K562 (cell line): ENCODE data around the gene TRPC3. TPM values are rescaled to one million over a fixed set of nuclear protein-coding genes. Genes with fewer than 3 reads are reported as not detected.

Experiments
- ATAC-seq: fragments of 200-7000 bp; cut with Tn5 transposase; 3 replicates; pipeline ENCODE4 v1.9.1; 2020; ENCODE audit warnings: moderate library complexity
- BruUV-seq: library from RNA; stranded (reverse); fragments of 400-500 nt; replicated peaks from 2 replicates; lab custom pipeline; 2021; lab: Mats Ljungman, UMichigan
- CTCF ChIA-PET: fragments of 300-600 bp; formaldehyde crosslinking; extraction: SDS; loops from one replicate; lab custom pipeline; 2021; ENCODE audit warnings: low intra/inter-chr PET ratio; lab: Yijun Ruan, JAX
- POLR2A ChIA-PET: fragments of 300-600, 350-650 bp; sonication (Branson Sonifier 250); formaldehyde crosslinking; extraction: SDS; loops from one replicate; lab custom pipeline; 2021; ENCODE audit warnings: antibody characterized with exemption, inconsistent platforms; lab: Yijun Ruan, JAX
- DNase-seq, 4 experiments: peaks; one replicate each; pipeline versions ENCODE4 v3.0.0 to v3.0.0-alpha.2; 2011 to 2018; ENCODE audit warnings: low spot score in 3 of 4, mixed read lengths in 3 of 4; ENCODE audit errors: extremely low read depth in 1 of 4
- FAIRE-seq: peaks from 2 replicates; lab custom pipeline; 2011; peaks lifted over from hg19 to GRCh38; lab: Jason Lieb, UNC
- H2AFZ ChIP-seq: 2 replicates; pipeline ENCODE4 v1.6.0; 2011; ENCODE audit warnings: low read depth, low read length, control low read depth, inconsistent platforms
- H3K27ac ChIP-seq: fragments of 200-600 bp; 3 replicates; pipeline ENCODE4 v1.8.0; 2011; ENCODE audit warnings: low read depth, mild to moderate bottlenecking, control low read depth, inconsistent platforms, low read length, moderate library complexity, mixed read lengths; ENCODE audit errors: extremely low read depth
- H3K27me3 ChIP-seq, 2 experiments: fragments of 300-600 bp in 1 of 2; 2 replicates in 1 of 2; 3 replicates in 1 of 2; pipeline versions ENCODE4 v1.6.0 to v1.8.0; 2011; ENCODE audit warnings: inconsistent platforms in 2 of 2, low read length in 2 of 2, mild to moderate bottlenecking in 1 of 2, mixed read lengths in 1 of 2, moderate library complexity in 1 of 2; ENCODE audit not compliant: control insufficient read depth in 2 of 2, insufficient read depth in 2 of 2
- H3K36me3 ChIP-seq: fragments of 300-600 bp; 3 replicates; pipeline ENCODE4 v1.8.0; 2011; ENCODE audit warnings: mild to moderate bottlenecking, low read length, inconsistent platforms; ENCODE audit not compliant: control insufficient read depth, insufficient read depth
- H3K4me1 ChIP-seq, 2 experiments: fragments of 200-600 bp in 1 of 2; replicated peaks in 1 of 2; 2 replicates in 1 of 2; 3 replicates in 1 of 2; pipeline versions ENCODE4 v1.5.1 to v1.8.0; 2011; ENCODE audit warnings: inconsistent platforms in 2 of 2, low read length in 2 of 2, mild to moderate bottlenecking in 1 of 2, mixed read lengths in 1 of 2, moderate library complexity in 1 of 2; ENCODE audit not compliant: control insufficient read depth in 2 of 2, insufficient read depth in 2 of 2
- H3K4me2 ChIP-seq: 2 replicates; pipeline ENCODE4 v1.6.1; 2011; ENCODE audit warnings: low read length, control low read depth, inconsistent platforms, mixed read lengths; ENCODE audit not compliant: insufficient read depth
- H3K4me3 ChIP-seq: fragments of 200-600 bp; sonication (generic), shearing (Covaris generic); 2 replicates; pipeline ENCODE4 v1.5.1; 2016; ENCODE audit warnings: control low read depth, inconsistent platforms
- H3K79me2 ChIP-seq: fragments of 200-600 bp; 3 replicates; pipeline ENCODE4 v1.8.0; 2011; ENCODE audit warnings: low read length, inconsistent platforms; ENCODE audit not compliant: control insufficient read depth, insufficient read depth
- H3K9ac ChIP-seq, 2 experiments: 2 replicates each; pipeline versions ENCODE4 v1.6.0 to v1.6.1; 2011; ENCODE audit warnings: low read depth in 2 of 2, low read length in 2 of 2, control low read depth in 1 of 2, inconsistent platforms in 1 of 2, mild to moderate bottlenecking in 1 of 2, mixed read lengths in 1 of 2; ENCODE audit not compliant: insufficient read depth in 1 of 2
- H3K9me1 ChIP-seq: one replicate; pipeline ENCODE4 v1.6.0; 2011; ENCODE audit warnings: inconsistent platforms, mild to moderate bottlenecking, low read length, moderate library complexity; ENCODE audit not compliant: control insufficient read depth, insufficient read depth
- H3K9me3 ChIP-seq: replicated peaks from 2 replicates; pipeline ENCODE4 v1.5.1; 2011; ENCODE audit warnings: low read depth, low read length, inconsistent platforms; ENCODE audit not compliant: control insufficient read depth, insufficient read depth
- H4K20me1 ChIP-seq: replicated peaks from 2 replicates; pipeline ENCODE4 v1.6.1; 2011; ENCODE audit warnings: low read length, inconsistent platforms, mixed read lengths; ENCODE audit not compliant: control insufficient read depth, insufficient read depth
- ATF3 ChIP-seq, 2 experiments: fragments of 450-650 bp in 1 of 2; sonication (generic) in 1 of 2; formaldehyde crosslinking in 1 of 2; IDR thresholded peaks in 1 of 2; conservative IDR thresholded peaks in 1 of 2; 2 replicates each; pipeline versions ENCODE4 v1.6.1 to v1.8.1; 2016 to 2023; ENCODE audit warnings: mild to moderate bottlenecking in 2 of 2, moderate library complexity in 2 of 2, inconsistent platforms in 1 of 2, missing genetic modification reagents in 1 of 2
- E2F6 ChIP-seq, 2 experiments: IDR thresholded peaks; 2 replicates each; pipeline ENCODE4 v1.6.1; 2011; ENCODE audit warnings: borderline replicate concordance in 1 of 2, control low read depth in 1 of 2, low read depth in 1 of 2, low read length in 1 of 2, mild to moderate bottlenecking in 1 of 2, mixed read lengths in 1 of 2, moderate library complexity in 1 of 2; ENCODE audit not compliant: insufficient read depth in 1 of 2, insufficient read length in 1 of 2, poor library complexity in 1 of 2, severe bottlenecking in 1 of 2; ENCODE audit errors: extremely low read depth in 1 of 2
- FOXK2 ChIP-seq, 2 experiments: fragments of 450-650 bp; IDR thresholded peaks in 1 of 2; conservative IDR thresholded peaks in 1 of 2; 2 replicates each; pipeline ENCODE4 v1.6.1; 2016; ENCODE audit warnings: low read depth in 2 of 2, mild to moderate bottlenecking in 1 of 2
- GATA2 ChIP-seq: sonication (generic); formaldehyde crosslinking; IDR thresholded peaks from 2 replicates; pipeline ENCODE4 v1.4.0; 2020; ENCODE audit warnings: mild to moderate bottlenecking, missing genetic modification reagents
- IRF9 ChIP-seq: fragments of 450-650 bp; IDR thresholded peaks from 2 replicates; pipeline ENCODE4 v1.6.1; 2016; ENCODE audit warnings: missing biosample characterization, missing genetic modification characterization
- MIER1 ChIP-seq: fragments of 450-650 bp; IDR thresholded peaks from 2 replicates; pipeline ENCODE4 v1.6.1; 2016; ENCODE audit warnings: antibody characterized with exemption, mild to moderate bottlenecking, low read depth
- REST ChIP-seq, 2 experiments: fragments of 450-650 bp; formaldehyde crosslinking in 1 of 2; IDR thresholded peaks; 2 replicates each; pipeline versions ENCODE4 v1.4.0 to v1.6.1; 2014 to 2020; ENCODE audit warnings: mild to moderate bottlenecking in 2 of 2, borderline replicate concordance in 1 of 2, low read depth in 1 of 2
- ZNF165 ChIP-seq: fragments of 250-450 bp; sonication (Bioruptor Pico); IDR thresholded peaks from 2 replicates; pipeline ENCODE4 v1.4.0; 2020; ENCODE audit warnings: borderline replicate concordance
- ZNF780A ChIP-seq: fragments of 250-450 bp; sonication (Bioruptor Pico); IDR thresholded peaks from 2 replicates; pipeline ENCODE4 v1.5.0; 2021; ENCODE audit warnings: mild to moderate bottlenecking
- ZNF79 ChIP-seq: fragments of 250-450 bp; sonication (Bioruptor Pico); IDR thresholded peaks from 2 replicates; pipeline ENCODE4 v1.4.0; 2020; ENCODE audit warnings: low read depth, mild to moderate bottlenecking, moderate library complexity
- WGBS: fragments of 100-300 bp; shearing (Covaris generic); methylation state at CpG from one replicate; pipeline ENCODE4 v1.1.6; 2016; ENCODE audit warnings: low coverage, mixed read lengths; ENCODE audit not compliant: insufficient coverage; ENCODE audit errors: missing lambda C conversion rate; 5-methylcytosine and 5-hydroxymethylcytosine counted together
- in situ Hi-C: fragments of 300-500 bp; cut with MboI; formaldehyde crosslinking; loops from 4 replicates; pipeline ENCODE4 v1.15.0; 2018; ENCODE audit warnings: inconsistent platforms, mixed read lengths
- intact Hi-C: fragments of 100-400 bp; cut with micrococcal nuclease; formaldehyde crosslinking; loops from 2 replicates; pipeline ENCODE4 v1.14.2; 2022
- polyA plus RNA-seq, 8 experiments: library from polyadenylated mRNA; depleted of rRNA in 4 of 8; stranded (reverse) in 5 of 8; unstranded in 3 of 8; fragments of >200 nt; fragmentation: Nextera tagmentation in 2 of 8; fragmentation: Illumina TruSeq in 1 of 8; extraction: Ambion mirVana in 2 of 8; extraction: Trizol in 1 of 8; gene quantifications; 2 replicates each; pipeline versions ENCODE4 v1.2.1 to v1.2.3, GENCODE V29; 2011 to 2014; ENCODE audit warnings: inconsistent platforms in 1 of 8, missing spikeins in 1 of 8
- total RNA-seq, 7 experiments: library from RNA; depleted of rRNA in 6 of 7; stranded (reverse); fragments of >200 nt in 6 of 7; fragmentation: Illumina TruSeq in 2 of 7; extraction: Trizol in 2 of 7; gene quantifications; 2 replicates each; pipeline versions ENCODE4 v1.2.1 to v1.2.3, GENCODE V29; 2011 to 2021; ENCODE audit warnings: low replicate concordance in 1 of 7

TRPC3 gene
- total and polyA plus RNA-seq, 9 of the 15 experiments (the other 6 are each of a cell fraction or from before 2014, with no cell fraction given): 0.01 to 0.27 (median 0.11) TPM

- Histone ChIP-seq H2AFZ (no peak overlapping the region), H3K4me3 (no peak overlapping the region), H3K36me3 (no peaks in the 10 kb centered on the region), H3K9me3 (no peaks in the 10 kb centered on the region), H3K9me1 (no peaks in the 10 kb centered on the region), H3K9ac (no peak overlapping the region), H3K79me2 (no peaks in the 10 kb centered on the region), H4K20me1 (no peaks in the 10 kb centered on the region), H3K27ac (no peak overlapping the region), H3K27me3 (peaks cover 0 to 4% of the 10 kb centered on the region in 2 experiments; a peak in 1 of 5 replicates), H3K4me1 (no peaks in the 10 kb centered on the region), H3K4me2 (no peak overlapping the region)
- in situ Hi-C loops: no loop called here
- ChIA-PET POLR2A (no interaction called here), CTCF (no interaction called here)
- ATAC-seq (no peak), DNase-seq (no peak), FAIRE-seq (no peak)
- no TSS peak for BruUV-seq
- intact Hi-C loops: no loop called here
- WGBS: 5% methylated on average over 4 of the region's 4 CpGs
- TF ChIP-seq FOXK2 (conservative IDR thresholded peaks at IDR 0.05 in 1 of 2, IDR thresholded peaks at IDR 0.05 in 1 of 2; ENCODE audit: low read depth in 2 of 2) (no peak), E2F6 (IDR thresholded peaks at IDR 0.05; ENCODE audit: borderline replicate concordance in 1 of 2, extremely low read depth in 1 of 2, insufficient read depth in 1 of 2, insufficient read length in 1 of 2, low read depth in 1 of 2, low read length in 1 of 2, poor library complexity in 1 of 2, severe bottlenecking in 1 of 2) (no peak), ZNF780A (CRISPR knock-in tag) (no peak), ATF3 (IDR thresholded peaks at IDR 0.05) (no peak), ATF3 (CRISPR knock-in tag; conservative IDR thresholded peaks at IDR 0.05) (no peak), REST (IDR thresholded peaks at IDR 0.05; ENCODE audit: borderline replicate concordance) (no peak), REST (CRISPR knock-in tag; IDR thresholded peaks at IDR 0.05; ENCODE audit: low read depth) (no peak), IRF9 (tag) (no peak), MIER1 (no peak), ZNF79 (CRISPR knock-in tag) (no peak), ZNF165 (CRISPR knock-in tag) (no peak), GATA2 (CRISPR knock-in tag) (no peak)
These were observed 22.0 kb upstream of the TRPC3 start for GRCh38 chr4:121973816-121974215.
